HG03520 (cell line): Measurements from ENCODE around the gene AGO1.

ENCODE experiments used
- ATAC-seq: cut with Tn5 transposase; IDR thresholded peaks from one replicate; pipeline ENCODE4 v1.9.1; 2021; ENCODE audit warnings: mild to moderate bottlenecking, moderate library complexity; ENCODE audit not compliant: unreplicated experiment

Gene AGO1

DNA sequence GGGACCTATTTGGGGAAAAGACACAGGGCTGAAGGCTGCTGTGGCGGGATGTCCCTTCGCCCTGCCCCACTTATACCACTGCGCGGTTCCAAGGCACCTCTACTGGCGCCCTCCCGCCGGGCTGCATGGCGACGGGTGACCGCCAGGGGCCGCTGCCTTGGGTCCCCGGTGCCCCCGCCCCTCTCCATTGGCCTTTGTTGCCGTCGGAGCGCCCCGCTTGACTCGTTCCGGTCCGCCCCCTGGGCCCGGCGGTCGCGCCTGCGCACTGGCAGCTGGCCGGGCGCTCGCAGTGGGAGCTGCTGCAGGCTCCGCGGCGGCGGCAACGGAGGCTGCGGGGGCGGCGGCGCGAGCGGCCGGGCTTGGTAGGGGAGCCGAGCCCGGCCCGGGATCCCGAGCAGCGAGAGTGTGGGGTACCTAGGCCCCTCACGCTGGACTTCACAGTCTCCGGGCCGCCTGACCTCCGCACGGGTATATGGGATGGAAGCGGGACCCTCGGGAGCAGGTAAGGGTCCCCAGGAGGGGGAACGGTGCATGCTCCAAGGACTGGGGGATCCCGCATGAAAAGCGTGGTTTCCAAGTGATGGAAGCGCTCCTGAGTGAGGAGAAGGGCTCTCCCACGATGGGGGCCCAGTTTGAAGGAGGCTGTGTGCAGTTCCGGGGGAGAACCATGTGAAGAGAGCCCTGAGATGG is at the start of gene AGO1:
Gene AGO1, plus strand, starts transcription at position 265 of the 690 bp plus-strand sequence. Its CDS starts 213 bp downstream, at position 478.
- ATAC-seq = peak; percentile 79

DNA sequence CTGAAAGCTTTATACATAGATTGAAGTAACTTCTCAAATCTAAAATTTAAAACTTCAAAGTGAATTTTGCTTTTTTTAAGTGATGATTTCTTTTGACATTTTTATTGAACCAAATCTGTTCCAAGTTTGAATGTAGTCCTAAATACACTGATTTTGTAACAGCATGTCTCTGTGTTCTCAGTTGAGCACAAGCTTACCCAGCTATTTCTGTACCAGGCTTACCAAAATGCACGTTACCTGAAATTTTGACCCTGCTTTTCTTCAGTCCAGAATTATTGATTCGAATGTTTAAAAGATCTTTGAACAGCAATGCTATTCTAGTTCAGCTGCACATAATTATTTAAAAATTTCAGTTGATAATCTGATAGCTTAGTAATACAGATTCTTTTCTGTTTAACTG is 49.6 kb upstream of the AGO1 start:
- no peak for ATAC-seq

DNA sequence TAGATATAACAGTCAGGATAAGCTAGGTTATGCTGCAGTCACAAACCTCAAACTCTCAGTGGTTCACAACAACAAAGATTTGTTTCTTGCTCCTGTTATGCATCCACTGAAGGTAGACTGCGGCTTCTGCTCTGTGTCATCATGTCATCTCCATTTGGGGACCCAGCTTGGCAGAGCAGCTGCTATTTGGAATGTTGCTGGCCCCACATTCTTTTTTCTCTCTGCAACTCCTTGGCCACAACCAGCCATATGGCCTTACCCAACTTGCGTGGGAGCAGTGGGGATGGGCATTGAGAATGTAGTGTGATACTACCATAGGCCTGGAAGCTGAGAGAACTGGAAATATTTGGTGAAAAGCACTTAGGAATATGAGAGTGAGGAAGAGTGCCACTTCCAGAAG is 48.8 kb upstream of the AGO1 start:
- no peak for ATAC-seq

DNA sequence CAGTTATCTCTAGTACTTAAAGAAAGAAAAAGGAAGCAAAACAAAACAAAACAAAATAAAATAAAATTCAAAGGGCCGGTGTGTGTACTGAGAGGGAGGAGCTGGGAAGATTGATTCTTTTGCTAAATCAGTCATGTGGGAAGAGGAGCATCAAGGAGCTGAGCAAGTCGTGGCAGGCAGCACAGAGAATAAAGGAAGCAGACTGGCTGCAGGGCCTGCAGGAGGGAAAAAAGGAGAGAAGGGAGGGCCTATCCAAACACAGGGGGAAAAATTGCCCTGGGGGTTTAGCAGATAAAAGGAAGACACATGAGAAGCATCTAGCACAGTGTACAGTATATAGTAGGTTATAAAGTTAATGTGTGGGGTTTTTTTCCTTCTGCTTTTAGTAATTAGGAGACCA is 47.6 kb upstream of the AGO1 start:
- ATAC-seq = no peak

DNA sequence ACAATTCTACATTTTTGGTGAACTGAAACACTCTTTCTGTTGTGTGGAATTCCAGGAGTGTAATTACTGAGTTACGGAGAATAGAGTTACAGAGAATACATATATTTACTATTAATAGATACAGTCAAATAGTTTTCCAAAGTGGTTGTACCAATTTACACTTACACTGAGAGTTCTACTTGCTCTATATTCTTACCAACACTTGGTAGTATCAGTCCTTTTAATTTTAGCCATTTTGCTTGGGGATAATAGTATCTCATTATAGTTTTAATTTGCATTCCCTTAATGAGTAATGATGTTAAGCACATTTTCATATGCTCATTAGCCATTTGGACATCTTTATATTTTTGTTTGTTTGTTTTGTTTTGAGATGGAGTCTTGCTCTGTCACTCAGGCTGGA is 46.3 kb upstream of the AGO1 start:
- no peak for ATAC-seq

DNA sequence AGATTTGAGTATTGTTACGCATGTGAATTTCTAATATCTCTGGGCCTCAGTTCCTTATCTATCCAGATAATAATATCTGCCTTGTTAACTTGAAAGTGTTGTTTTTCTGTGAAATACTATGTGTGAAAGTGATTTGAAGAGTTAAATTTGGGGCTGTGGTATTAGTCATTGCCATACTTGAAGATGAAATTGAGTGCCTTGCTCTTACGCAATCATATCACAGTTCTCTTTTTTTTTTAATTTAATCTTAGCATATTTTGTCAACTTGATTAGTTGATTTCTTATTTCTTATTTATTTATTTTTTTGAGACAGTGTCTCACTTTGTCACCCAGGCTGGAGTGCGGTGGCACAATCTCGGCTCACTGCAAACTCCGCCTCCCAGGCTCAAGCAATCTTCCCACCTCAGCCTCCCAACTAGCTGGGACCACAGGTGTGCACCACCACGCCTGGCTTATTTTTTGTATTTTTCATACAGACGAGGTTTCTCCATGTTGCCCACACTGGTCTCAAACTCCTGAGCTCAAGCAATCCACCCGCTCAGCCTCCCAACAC is 44.2 kb upstream of the AGO1 start:
- ATAC-seq = no peak

DNA sequence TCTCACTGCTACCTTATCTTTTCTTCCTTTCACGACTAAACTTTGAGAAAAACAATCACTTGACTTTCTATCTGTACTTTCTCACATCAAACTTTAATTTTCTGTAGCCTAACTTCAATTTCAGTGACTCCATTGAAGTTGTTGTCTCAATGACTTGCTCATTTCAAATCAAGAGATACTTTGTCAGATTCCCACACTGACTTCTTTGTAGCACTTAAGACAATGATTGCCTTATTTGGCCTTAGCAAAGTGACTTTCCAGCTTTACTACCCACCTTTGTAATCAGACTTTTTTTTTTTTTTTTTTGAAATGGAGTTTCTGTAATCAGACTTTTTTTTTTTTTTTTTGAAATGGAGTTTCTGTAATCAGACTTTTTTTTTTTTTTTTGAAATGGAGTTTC is 38.2 kb upstream of the AGO1 start:
- ATAC-seq = no peak

DNA sequence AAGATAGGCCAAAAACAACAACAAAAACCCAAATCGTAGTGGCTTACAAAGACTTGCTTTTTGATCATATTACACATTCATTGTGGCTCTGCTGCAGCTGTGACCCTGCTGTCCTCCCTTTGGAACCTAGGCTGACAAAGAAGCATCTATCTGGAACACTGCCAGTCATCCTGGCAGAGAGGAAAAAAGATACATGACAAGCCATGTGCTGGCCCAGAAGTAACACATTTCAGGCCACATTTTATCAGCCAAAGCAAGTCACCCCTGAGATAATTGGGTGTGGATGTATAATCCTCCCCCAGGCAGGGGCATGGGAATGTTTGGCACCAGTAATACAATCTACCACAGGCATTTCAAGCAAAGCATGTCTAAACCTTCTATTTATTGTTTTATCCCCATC is 37.2 kb upstream of the AGO1 start:
- no peak for ATAC-seq

DNA sequence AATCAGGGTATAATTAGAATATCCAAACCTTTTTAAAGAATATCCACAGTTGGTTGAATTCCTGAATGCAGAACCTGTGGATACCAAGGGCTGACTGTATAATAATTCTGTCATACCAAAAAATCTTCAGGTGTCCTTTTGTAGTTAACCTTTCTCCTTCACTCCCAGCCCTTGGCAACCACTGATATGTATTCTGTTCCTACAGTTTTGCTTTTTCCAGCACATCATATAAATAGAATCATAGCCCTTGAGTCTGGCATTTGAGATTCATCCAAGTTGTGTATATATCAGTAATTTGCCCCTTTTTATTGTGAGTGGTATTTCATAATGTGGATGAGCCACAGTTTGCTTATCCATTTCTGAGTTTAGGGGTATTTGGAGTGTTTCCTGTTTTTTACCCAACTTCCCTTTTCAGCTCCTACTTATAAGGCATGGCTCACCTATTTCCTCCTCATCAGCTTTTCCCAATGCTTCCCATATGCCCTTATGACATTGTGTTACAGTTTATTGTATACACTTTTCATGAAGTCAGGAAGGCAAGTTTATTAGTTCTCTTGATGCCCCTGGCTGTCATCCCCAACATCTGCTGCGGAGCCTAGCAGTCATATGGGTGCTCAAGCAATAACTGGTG is 35.0 kb upstream of the AGO1 start:
- ATAC-seq = no peak

DNA sequence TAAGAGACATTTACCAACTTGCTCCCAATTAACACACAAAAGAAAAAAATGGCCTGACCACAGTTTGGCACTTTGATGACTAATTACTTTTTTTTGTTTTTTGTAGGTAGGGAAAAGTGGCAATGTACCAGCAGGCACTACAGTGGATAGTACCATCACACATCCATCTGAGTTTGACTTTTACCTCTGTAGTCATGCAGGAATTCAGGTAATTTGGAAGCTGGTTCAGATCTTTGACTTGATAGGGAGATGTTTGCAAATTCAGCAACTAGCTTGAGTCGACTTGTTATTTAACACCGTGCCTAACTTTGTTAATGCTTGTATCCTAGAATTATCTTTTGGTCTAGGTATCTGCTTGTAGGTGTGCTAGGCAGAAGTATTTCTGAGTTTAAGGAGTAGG is 33.0 kb upstream of the AGO1 start:
- ATAC-seq = no peak

DNA sequence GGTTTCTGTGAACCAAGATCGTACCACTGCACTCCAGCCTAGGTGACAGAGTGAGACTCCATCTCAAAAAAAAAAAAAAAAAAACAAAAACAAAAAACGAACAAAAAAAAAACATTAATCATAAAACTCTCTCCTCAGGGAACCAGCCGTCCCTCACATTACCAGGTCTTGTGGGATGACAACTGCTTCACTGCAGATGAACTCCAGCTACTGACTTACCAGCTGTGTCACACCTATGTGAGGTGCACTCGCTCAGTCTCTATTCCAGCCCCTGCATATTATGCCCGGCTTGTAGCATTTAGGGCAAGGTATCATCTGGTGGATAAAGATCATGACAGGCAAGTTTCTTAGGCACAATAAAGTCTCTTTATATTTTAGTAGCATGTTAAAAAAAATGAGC is 32.3 kb upstream of the AGO1 start:
- no peak for ATAC-seq

DNA sequence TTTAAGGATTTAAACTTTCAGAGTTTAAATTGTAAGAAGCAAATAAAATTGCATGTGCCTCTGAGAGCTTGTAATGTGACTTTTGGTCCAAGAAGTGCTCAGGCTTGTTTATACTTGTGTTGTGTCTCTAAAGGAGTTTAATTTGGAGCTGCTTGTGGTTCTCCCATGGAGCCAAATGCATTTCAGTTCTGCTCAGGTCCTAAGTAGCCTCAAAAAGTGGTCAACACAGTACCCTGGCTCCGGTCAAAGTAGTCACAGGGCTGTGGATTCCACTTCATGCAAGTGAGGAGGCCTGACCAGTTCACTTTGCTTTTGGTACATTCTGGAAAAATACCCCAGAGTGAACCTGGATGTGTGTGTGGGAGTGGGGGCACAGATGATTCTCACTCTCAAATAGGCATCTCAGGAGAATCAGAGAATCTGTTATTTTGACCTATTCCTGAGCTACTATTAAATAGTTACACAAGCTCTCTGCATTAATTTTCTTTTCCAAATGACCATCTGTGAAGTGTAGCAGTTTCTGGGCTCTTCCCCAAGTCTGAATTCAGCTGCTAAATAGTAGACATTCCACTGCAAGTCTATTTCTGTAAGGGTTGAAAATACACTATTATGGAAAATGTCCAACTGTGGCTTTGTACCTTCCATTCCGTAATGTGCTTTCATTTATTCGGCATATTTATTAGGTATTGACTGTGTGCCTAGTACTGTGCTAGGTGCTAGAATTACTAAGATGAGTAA is 31.7 kb upstream of the AGO1 start:
- ATAC-seq = no peak

DNA sequence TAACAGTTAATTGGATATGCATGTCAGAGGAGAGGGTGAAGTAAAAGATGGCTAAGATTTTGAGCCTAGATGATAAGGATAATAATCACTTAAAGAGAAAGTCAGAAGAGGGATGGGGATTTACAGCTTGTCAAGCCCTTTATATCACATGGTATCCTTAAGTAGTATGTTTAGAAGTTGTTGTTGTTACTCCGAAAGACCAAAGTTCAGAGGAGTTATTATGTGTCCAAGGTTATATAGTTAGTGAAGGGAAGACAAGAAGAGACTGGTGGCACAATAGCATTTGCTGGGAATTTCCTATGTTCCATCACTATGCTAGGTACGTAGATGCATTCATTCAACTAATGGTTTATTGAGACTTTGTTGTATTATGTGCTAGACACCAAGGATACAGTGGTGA is 30.8 kb upstream of the AGO1 start:
- no peak for ATAC-seq

DNA sequence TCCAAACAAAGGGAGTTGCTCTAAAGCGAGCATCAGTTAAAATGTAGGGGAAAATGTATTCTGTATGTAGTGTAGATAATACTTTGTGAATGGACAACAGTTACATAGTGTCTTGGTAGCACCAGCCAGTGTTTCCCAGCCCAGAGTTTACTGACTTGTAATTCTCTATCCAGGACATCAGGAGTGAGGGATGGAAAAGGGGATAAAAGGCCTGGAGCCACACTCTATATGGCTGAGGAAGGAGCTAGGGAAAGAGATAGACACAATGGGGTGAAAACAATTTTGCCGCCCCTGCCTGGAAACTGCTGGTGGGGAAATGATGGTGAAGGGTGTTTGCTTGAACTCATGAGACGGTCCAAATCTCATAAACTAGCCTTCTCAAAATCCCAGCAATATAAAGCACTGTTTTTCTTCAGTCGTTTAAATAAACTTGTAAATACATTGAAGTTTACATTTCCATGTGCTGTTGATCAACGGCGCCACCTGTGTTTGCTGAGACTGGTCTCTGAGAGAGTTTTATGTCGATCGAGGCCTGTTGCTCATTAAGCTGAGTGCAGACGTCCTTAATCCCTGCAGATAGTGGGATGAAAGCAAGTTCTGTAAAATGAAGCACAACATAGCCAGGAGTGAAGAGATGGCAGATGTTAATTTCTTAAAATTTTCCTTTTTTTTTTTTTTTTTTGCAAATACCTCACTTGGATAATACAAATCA is 27.9 kb upstream of the AGO1 start:
- no peak for ATAC-seq

DNA sequence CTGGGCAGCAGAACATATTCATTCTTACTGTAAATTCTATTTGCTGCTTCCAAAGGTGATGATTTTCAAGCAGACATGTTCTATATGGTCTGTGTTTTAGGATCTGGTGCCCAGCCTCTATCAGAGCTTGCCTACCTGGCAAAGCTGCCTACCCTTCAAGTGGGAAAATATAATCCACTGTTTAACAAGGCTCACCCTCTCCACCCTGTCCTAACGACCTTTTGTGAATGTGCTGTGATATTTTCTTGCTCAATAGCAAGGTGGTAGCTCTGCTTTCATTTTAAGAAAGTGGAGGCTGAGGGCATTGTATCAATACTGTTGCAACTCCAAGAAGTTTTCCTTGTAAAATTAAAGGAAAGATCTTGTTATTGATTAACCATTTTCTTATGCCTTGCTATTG is 26.0 kb upstream of the AGO1 start:
- ATAC-seq = no peak

DNA sequence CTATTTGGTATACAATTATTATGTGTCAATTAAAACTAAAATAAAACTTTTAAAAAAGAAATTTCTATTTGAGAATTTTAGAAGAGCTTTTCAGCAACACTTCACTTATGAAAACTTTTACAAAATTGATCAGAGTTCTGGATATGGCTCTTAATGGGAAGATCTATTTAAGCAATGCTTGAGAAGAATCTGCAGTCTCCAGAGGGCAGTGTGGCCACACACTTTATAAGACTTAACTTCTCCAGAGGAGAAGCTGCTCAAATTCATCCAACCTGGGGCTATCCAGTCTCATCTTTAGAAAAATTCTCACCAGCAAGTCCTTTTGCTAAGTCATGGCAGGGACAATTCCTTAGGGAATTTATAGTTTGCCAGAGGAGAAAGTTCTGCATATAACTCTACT is 25.2 kb upstream of the AGO1 start:
- ATAC-seq = no peak

DNA sequence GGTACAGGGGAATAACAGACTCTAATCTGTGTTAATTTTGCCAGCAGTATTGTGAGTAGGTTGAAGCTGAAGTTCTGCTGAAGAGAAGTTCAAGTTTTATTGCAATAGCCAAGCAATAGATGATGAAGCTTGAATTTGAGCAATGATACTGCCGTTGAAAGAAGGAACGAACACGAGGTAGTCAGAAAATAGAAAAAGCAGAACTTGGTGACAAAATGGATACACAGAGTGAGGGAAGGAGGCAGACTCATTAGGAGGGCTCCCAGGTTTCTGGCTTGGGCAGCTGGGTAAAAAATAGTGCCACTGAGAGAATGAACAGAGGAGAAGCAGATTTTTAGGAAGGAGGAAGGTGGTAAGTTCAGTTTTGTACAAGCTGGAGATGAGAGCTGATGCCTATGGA is 22.3 kb upstream of the AGO1 start:
- ATAC-seq = no peak

DNA sequence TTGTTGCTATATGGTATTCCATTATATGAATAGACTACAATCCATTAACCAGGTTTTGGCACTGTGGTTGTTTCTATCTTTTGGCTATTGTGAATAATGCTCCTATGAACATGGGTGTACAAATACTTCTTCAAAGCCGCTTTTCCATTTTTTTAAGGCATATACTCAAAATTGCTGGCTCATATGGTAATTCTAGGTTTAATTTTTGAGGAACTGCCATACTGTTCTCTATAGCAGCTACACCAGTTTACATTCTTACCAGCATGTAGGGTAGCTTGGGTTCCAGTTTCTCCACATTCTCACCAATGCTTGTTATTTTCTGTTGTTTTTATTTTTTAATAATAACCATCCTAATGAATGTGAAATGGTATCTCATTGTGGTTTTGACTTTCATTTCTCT is 19.9 kb upstream of the AGO1 start:
- no peak for ATAC-seq

DNA sequence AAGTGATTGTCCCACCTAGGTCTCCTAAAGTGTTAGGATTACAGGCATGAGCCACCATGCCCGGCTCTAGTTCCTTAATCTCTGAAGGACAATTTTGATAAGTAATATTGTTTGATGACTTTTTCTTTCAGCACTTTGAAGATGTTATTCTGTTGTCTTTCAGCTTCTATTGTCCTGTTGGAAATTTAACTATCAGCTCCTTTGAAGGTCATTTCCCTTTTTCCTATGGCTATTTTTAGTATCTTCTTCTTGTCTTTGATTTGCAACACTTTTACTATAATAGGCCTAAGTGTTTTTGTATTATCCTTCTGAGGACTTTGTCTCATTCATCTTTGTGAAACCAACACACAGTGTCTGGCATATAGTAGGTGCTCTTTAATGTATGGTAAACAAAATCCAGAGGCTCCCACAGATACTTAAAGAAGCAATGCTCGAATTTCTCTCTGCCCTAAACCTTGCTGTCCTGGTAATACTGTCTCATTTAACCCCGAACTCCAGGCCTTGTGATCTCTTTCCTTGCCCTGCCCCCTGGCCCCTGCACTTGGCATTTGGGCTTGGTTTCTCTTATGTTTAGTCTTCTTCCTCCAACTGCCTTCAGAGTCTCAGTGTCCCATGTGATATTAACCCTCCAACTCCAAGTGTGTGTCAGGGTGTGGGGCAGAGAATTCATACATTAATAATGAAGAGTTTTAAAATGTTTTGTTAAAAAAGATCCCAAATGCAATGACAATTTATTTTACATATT is 19.0 kb upstream of the AGO1 start:
- ATAC-seq = no peak

DNA sequence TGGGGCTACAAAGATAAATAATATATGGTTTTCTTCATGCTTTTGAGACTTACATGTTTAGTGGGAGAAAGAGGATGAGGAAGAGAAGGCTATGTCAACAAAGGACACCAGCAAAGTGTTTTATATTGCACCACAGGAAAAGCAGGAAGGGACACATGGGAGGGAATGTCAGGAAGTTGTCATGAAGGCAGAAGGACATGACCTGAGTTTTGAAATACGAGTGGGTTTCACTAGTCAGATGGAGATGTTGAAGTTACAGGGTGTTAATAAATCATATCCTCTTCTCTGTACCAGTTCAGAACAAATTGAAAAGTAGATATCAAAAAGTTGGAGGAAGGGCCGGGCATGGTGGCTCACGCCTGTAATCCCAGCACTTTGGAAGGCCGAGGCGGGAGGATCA is 18.2 kb upstream of the AGO1 start:
- no peak for ATAC-seq

DNA sequence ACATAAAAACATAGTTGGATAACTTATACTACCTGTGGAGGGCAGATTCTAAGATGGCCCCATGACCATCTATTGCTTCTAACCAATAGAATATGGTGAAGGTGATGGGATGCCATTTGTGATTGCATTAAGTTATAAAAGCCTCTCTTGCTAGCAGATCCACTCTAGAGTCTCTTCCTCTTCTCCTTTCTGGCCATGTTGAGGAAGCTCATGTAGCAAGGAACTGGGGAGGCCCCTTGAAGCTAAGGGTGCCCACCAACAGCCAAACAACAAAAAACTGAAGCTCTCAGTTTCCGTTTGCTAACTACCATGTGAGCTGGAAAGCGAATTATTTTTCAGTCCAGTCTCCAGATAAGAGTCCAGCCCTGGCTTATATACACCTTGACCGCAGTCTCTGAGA is 16.0 kb upstream of the AGO1 start:
- no peak for ATAC-seq
